GM12878 (cell line): Measurements from ENCODE around the gene HYOU1. TPM values are rescaled to one million over a fixed set of nuclear protein-coding genes. Genes with fewer than 3 reads are reported as not detected.
A peak's percentile ranks its signal among the peaks of the same experiment; 100 is the strongest.

Experiments used
- BCLAF1 ChIP-seq: fragments of 450-650 bp; IDR thresholded peaks from 2 replicates; pipeline ENCODE4 v1.6.1; 2017; ENCODE audit warnings: antibody characterized with exemption, mild to moderate bottlenecking, moderate library complexity
- CREB1 ChIP-seq: IDR thresholded peaks from 2 replicates; pipeline ENCODE4 v1.6.1; 2012; ENCODE audit warnings: low read depth, mild to moderate bottlenecking, inconsistent platforms
- CTCF ChIP-seq, 3 experiments: IDR thresholded peaks in 2 of 3; conservative IDR thresholded peaks in 1 of 3; 2 replicates each; pipeline ENCODE4 v1.5.1; 2011; ENCODE audit warnings: low read depth in 3 of 3, low read length in 3 of 3, mild to moderate bottlenecking in 3 of 3, control low read depth in 2 of 3, moderate library complexity in 2 of 3, inconsistent platforms in 1 of 3, mixed read lengths in 1 of 3; ENCODE audit not compliant: control insufficient read depth in 2 of 3, insufficient read depth in 1 of 3; ENCODE audit errors: extremely low read depth in 1 of 3
- E2F4 ChIP-seq: IDR thresholded peaks from 2 replicates; pipeline ENCODE4 v1.6.1; 2012; ENCODE audit warnings: low read depth, low read length, improper control_type of control experiment
- ELK1 ChIP-seq: IDR thresholded peaks from 2 replicates; pipeline ENCODE4 v1.6.1; 2012; ENCODE audit warnings: low read depth, low read length, improper control_type of control experiment
- GABPA ChIP-seq: IDR thresholded peaks from 2 replicates; pipeline ENCODE4 v1.6.1; 2014; ENCODE audit warnings: antibody characterized with exemption, low read depth, mild to moderate bottlenecking, inconsistent platforms
- GATAD2B ChIP-seq: fragments of 450-650 bp; conservative IDR thresholded peaks from 2 replicates; pipeline ENCODE4 v1.6.1; 2017; ENCODE audit warnings: low read depth, mild to moderate bottlenecking, moderate library complexity
- MEF2A ChIP-seq: IDR thresholded peaks from 2 replicates; pipeline ENCODE4 v1.6.1; 2011; ENCODE audit warnings: low read depth, mild to moderate bottlenecking, low read length, moderate library complexity; ENCODE audit not compliant: insufficient read depth
- MEF2B ChIP-seq: fragments of 450-650 bp; IDR thresholded peaks from 2 replicates; pipeline ENCODE4 v1.6.1; 2018; ENCODE audit warnings: mild to moderate bottlenecking, moderate library complexity; ENCODE audit not compliant: partially characterized antibody, poor library complexity, severe bottlenecking
- NFYA ChIP-seq: IDR thresholded peaks from 2 replicates; pipeline ENCODE4 v1.6.1; 2011; ENCODE audit warnings: low read depth, mild to moderate bottlenecking, low read length, improper control_type of control experiment, borderline replicate concordance
- RCOR1 ChIP-seq: conservative IDR thresholded peaks from 2 replicates; pipeline ENCODE4 v1.6.1; 2012; ENCODE audit warnings: low read depth, low read length, improper control_type of control experiment
- SMAD1 ChIP-seq: fragments of 450-650 bp; IDR thresholded peaks from 2 replicates; pipeline ENCODE4 v1.6.1; 2018; ENCODE audit warnings: mild to moderate bottlenecking, low read depth; ENCODE audit not compliant: partially characterized antibody
- SP1 ChIP-seq: IDR thresholded peaks from one replicate; pipeline ENCODE4 v1.6.1; 2011; ENCODE audit warnings: low read depth, low read length
- SRF ChIP-seq, 2 experiments: IDR thresholded peaks; 2 replicates each; pipeline ENCODE4 v1.6.1; 2011; ENCODE audit warnings: low read depth in 2 of 2, low read length in 2 of 2, mild to moderate bottlenecking in 1 of 2, moderate library complexity in 1 of 2
- STAT1 ChIP-seq: fragments of 450-650 bp; conservative IDR thresholded peaks from 2 replicates; pipeline ENCODE4 v1.6.1; 2014; ENCODE audit warnings: antibody characterized with exemption, mild to moderate bottlenecking
- SUZ12 ChIP-seq: fragments of 200-600 bp; sonication (generic); IDR thresholded peaks from one replicate; pipeline ENCODE4 v1.6.1; 2018; ENCODE audit warnings: antibody characterized with exemption, mild to moderate bottlenecking; ENCODE audit not compliant: unreplicated experiment
- USF1 ChIP-seq: IDR thresholded peaks from 2 replicates; pipeline ENCODE4 v1.6.1; 2011; ENCODE audit warnings: borderline replicate concordance, low read depth, mild to moderate bottlenecking, moderate library complexity, mixed read lengths, low read length; ENCODE audit not compliant: insufficient read depth; ENCODE audit errors: extremely low read length
- USF2 ChIP-seq: IDR thresholded peaks from 2 replicates; pipeline ENCODE4 v1.6.1; 2011; ENCODE audit warnings: low read depth, low read length, improper control_type of control experiment, borderline replicate concordance
- WRNIP1 ChIP-seq: IDR thresholded peaks from 2 replicates; pipeline ENCODE4 v1.6.1; 2011; ENCODE audit warnings: low read depth, low read length, improper control_type of control experiment, borderline replicate concordance
- ZBED1 ChIP-seq: IDR thresholded peaks from 2 replicates; pipeline ENCODE4 v1.6.1; 2016; ENCODE audit warnings: borderline replicate concordance
- polyA plus RNA-seq, 11 experiments: library from polyadenylated mRNA; depleted of rRNA in 4 of 11; unstranded in 6 of 11; stranded (reverse) in 5 of 11; fragments of >200 nt; fragmentation: Nextera tagmentation in 4 of 11; fragmentation: Illumina TruSeq in 1 of 11; extraction: Ambion mirVana in 4 of 11; extraction: Trizol in 1 of 11; gene quantifications; 1 replicate in 1 of 11; 2 replicates in 10 of 11; pipeline versions ENCODE4 v1.2.1 to v1.2.3, GENCODE V29; 2011 to 2016; ENCODE audit warnings: inconsistent platforms in 2 of 11, missing spikeins in 2 of 11, low read depth in 1 of 11
- total RNA-seq, 4 experiments: library from RNA; depleted of rRNA in 3 of 4; stranded (reverse); fragments of >200 nt in 3 of 4; fragmentation: Illumina TruSeq in 1 of 4; extraction: Trizol in 1 of 4; gene quantifications; 2 replicates each; pipeline versions ENCODE4 v1.2.1 to v1.2.3, GENCODE V29; 2013 to 2021

Gene HYOU1
- total and polyA plus RNA-seq, 10 of the 15 experiments (the other 5 are each of a cell fraction or from before 2014, with no cell fraction given) = 15.4 to 157 (median 109) TPM

- peak; percentile 85 for TF ChIP-seq USF2
- TF ChIP-seq USF1 = peak; percentile 91
- no peak for TF ChIP-seq SMAD1
- 0 out of 2 replicates have a peak, but pooled peaks have one; percentile 19 for TF ChIP-seq ZBED1
- no peak; the same call in 1 of the 2 replicates for TF ChIP-seq STAT1
- no peak for TF ChIP-seq SUZ12
- TF ChIP-seq BCLAF1 = no peak
- TF ChIP-seq SRF (IDR thresholded peaks at IDR 0.05; ENCODE audit: low read depth in 2 of 2, low read length in 2 of 2) = peak in 1 of 2 experiments; percentile 60; a peak in 1 of 4 replicates
- TF ChIP-seq ELK1 = peak; percentile 69
- TF ChIP-seq MEF2A = no peak
- no peak for TF ChIP-seq E2F4
- peak; percentile 41 for TF ChIP-seq MEF2B
- peak; percentile 94 for TF ChIP-seq GABPA
- peak; percentile 52 for TF ChIP-seq SP1
- TF ChIP-seq RCOR1 = 0 out of 2 replicates have a peak, but pooled peaks have one; percentile 44
- no peak for TF ChIP-seq CTCF (IDR thresholded peaks at IDR 0.05 in 2 of 3, conservative IDR thresholded peaks at IDR 0.05 in 1 of 3; ENCODE audit: control insufficient read depth in 2 of 3, extremely low read depth in 1 of 3, insufficient read depth in 1 of 3, low read depth in 3 of 3, low read length in 3 of 3)
- no peak for TF ChIP-seq NFYA
- TF ChIP-seq CREB1 = peak; percentile 82; the same call in 1 of the 2 replicates
- peak; percentile 93; the same call in 1 of the 2 replicates for TF ChIP-seq WRNIP1
- TF ChIP-seq GATAD2B = peak; percentile 38
Measured at GRCh38 chr11:119101759-119102423, 44.9 kb upstream of the HYOU1 start, which contains the start of gene DPAGT1 (continued).
